WTC11 (cell line): ENCODE measurements around the gene NACA.

Experiments
- ATF3 ChIP-seq: sonication (generic); formaldehyde crosslinking; conservative IDR thresholded peaks from 2 replicates; pipeline ENCODE4 v1.8.1; 2022; ENCODE audit warnings: mild to moderate bottlenecking, missing genetic modification reagents
- CREB1 ChIP-seq: sonication (generic); formaldehyde crosslinking; IDR thresholded peaks from 2 replicates; pipeline ENCODE4 v1.8.0; 2023; ENCODE audit warnings: mild to moderate bottlenecking, missing genetic modification reagents
- CTCF ChIP-seq: fragments of 200-600 bp; IDR thresholded peaks from 2 replicates; pipeline ENCODE4 v1.8.0; 2022; ENCODE audit warnings: antibody characterized with exemption
- ESRRA ChIP-seq: sonication (generic); formaldehyde crosslinking; IDR thresholded peaks from 2 replicates; pipeline ENCODE4 v1.8.1; 2022; ENCODE audit warnings: mild to moderate bottlenecking, missing genetic modification reagents, borderline replicate concordance
- IRF2 ChIP-seq: sonication (generic); formaldehyde crosslinking; IDR thresholded peaks from 2 replicates; pipeline ENCODE4 v1.8.0; 2022; ENCODE audit warnings: low read depth, missing genetic modification reagents, borderline replicate concordance
- JUN ChIP-seq: sonication (generic); formaldehyde crosslinking; IDR thresholded peaks from 2 replicates; pipeline ENCODE4 v1.8.0; 2023; ENCODE audit warnings: mild to moderate bottlenecking, missing genetic modification reagents
- MAX ChIP-seq: sonication (generic); formaldehyde crosslinking; IDR thresholded peaks from 2 replicates; pipeline ENCODE4 v1.8.0; 2022; ENCODE audit warnings: mild to moderate bottlenecking, missing genetic modification reagents
- NR1H2 ChIP-seq: sonication (generic); formaldehyde crosslinking; IDR thresholded peaks from 2 replicates; pipeline ENCODE4 v1.9.0; 2021; ENCODE audit warnings: mild to moderate bottlenecking, moderate library complexity, missing genetic modification reagents
- RELA ChIP-seq: sonication (generic); formaldehyde crosslinking; IDR thresholded peaks from 2 replicates; pipeline ENCODE4 v1.8.1; 2022; ENCODE audit warnings: missing genetic modification reagents, mild to moderate bottlenecking, borderline replicate concordance
- SP1 ChIP-seq: sonication (generic); formaldehyde crosslinking; conservative IDR thresholded peaks from 2 replicates; pipeline ENCODE4 v1.8.1; 2022; ENCODE audit warnings: missing genetic modification reagents
- ZNF121 ChIP-seq: sonication (generic); formaldehyde crosslinking; IDR thresholded peaks from 2 replicates; pipeline ENCODE4 v1.8.0; 2023; ENCODE audit warnings: missing genetic modification reagents
- ZNF425 ChIP-seq: fragments of 250-450 bp; sonication (Bioruptor Pico); conservative IDR thresholded peaks from 2 replicates; pipeline ENCODE4 v1.9.0; 2021; ENCODE audit warnings: mild to moderate bottlenecking
- ZSCAN18 ChIP-seq: fragments of 250-450 bp; sonication (Bioruptor Pico); IDR thresholded peaks from 2 replicates; pipeline ENCODE4 v2.1.2; 2022; ENCODE audit warnings: mild to moderate bottlenecking, moderate library complexity

GRCh38 chr12:56725723-56726102 is 614 bp upstream of the NACA start:
- TF ChIP-seq IRF2 (CRISPR knock-in tag) (no peak), ZNF121 (CRISPR knock-in tag) (no peak), CTCF (no peak), MAX (CRISPR knock-in tag) (no peak), JUN (CRISPR knock-in tag) (no peak), CREB1 (CRISPR knock-in tag) (no peak), NR1H2 (CRISPR knock-in tag) (no peak), ZSCAN18 (CRISPR knock-in tag) (no peak), ESRRA (no peak), ATF3 (CRISPR knock-in tag) (no peak), SP1 (CRISPR knock-in tag) (no peak), ZNF425 (CRISPR knock-in tag) (no peak), RELA (CRISPR knock-in tag) (no peak)
